ENCODE data around the gene FGFBP3.

DNA sequence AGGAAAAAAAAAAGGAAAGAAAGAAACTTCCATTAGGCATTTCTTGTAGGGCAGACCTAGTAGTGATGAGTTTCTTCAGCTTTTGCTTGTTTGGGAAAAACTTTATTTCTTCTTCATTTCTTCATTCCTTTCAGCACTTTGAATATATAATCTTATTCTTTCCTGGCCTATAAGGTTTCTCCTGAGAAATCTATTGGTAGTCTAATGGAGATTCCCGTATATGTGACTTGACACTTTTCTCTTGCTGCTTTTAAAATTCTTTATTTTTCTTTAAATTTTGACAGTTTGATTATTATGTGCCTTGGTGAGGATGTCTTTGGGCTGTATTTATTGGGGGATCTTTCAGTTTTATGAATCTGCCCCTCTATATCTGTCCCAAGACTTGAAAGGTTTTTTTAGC lies 10.4 kb upstream of the FGFBP3 start:
- TF ChIP-seq, protein P1, sequence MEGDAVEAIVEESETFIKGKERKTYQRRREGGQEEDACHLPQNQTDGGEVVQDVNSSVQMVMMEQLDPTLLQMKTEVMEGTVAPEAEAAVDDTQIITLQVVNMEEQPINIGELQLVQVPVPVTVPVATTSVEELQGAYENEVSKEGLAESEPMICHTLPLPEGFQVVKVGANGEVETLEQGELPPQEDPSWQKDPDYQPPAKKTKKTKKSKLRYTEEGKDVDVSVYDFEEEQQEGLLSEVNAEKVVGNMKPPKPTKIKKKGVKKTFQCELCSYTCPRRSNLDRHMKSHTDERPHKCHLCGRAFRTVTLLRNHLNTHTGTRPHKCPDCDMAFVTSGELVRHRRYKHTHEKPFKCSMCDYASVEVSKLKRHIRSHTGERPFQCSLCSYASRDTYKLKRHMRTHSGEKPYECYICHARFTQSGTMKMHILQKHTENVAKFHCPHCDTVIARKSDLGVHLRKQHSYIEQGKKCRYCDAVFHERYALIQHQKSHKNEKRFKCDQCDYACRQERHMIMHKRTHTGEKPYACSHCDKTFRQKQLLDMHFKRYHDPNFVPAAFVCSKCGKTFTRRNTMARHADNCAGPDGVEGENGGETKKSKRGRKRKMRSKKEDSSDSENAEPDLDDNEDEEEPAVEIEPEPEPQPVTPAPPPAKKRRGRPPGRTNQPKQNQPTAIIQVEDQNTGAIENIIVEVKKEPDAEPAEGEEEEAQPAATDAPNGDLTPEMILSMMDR (IDR thresholded peaks at IDR 0.05; ENCODE audit: extremely low read depth in 1 of 2, insufficient read depth in 1 of 2, low read depth in 1 of 2, low read length in 2 of 2): no peak
- TF ChIP-seq POLR2A (IDR thresholded peaks at IDR 0.05; ENCODE audit: low read depth, low read length): no peak
- TF ChIP-seq, protein P2, sequence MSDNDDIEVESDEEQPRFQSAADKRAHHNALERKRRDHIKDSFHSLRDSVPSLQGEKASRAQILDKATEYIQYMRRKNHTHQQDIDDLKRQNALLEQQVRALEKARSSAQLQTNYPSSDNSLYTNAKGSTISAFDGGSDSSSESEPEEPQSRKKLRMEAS (IDR thresholded peaks at IDR 0.05; ENCODE audit: insufficient read depth, insufficient read length): no peak

Data from endothelial cell of umbilical vein (primary cell).